ENCODE data around the gene SRPK2. TPM values are rescaled to one million over a fixed set of nuclear protein-coding genes. Genes with fewer than 3 reads are reported as not detected.

Gene SRPK2
- total and polyA plus RNA-seq, 4 donors, result 7.8 to 19.7 (median 16.7) TPM

DNA sequence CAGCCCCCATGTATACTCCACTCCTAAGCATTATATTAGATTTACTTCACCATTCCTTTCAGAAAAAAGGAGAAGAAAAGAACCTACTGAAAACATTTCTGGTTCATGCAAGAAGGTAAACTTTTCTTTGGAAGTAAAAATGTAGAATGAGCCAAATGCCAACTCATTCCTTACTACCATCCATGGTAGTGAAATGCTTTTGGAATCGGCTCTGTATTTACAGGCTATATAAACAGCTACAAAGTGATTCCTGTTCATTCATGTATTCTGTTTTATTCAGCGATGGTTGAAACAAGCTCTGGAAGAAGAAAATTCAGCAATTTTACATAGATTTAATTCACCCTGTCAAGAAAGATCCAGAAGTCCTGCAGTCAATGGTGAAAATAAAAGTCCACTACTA is 283.1 kb downstream of the SRPK2 start:
- TF ChIP-seq, protein P1, sequence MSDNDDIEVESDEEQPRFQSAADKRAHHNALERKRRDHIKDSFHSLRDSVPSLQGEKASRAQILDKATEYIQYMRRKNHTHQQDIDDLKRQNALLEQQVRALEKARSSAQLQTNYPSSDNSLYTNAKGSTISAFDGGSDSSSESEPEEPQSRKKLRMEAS (IDR thresholded peaks at IDR 0.05), result no peak
- TF ChIP-seq, protein P2, sequence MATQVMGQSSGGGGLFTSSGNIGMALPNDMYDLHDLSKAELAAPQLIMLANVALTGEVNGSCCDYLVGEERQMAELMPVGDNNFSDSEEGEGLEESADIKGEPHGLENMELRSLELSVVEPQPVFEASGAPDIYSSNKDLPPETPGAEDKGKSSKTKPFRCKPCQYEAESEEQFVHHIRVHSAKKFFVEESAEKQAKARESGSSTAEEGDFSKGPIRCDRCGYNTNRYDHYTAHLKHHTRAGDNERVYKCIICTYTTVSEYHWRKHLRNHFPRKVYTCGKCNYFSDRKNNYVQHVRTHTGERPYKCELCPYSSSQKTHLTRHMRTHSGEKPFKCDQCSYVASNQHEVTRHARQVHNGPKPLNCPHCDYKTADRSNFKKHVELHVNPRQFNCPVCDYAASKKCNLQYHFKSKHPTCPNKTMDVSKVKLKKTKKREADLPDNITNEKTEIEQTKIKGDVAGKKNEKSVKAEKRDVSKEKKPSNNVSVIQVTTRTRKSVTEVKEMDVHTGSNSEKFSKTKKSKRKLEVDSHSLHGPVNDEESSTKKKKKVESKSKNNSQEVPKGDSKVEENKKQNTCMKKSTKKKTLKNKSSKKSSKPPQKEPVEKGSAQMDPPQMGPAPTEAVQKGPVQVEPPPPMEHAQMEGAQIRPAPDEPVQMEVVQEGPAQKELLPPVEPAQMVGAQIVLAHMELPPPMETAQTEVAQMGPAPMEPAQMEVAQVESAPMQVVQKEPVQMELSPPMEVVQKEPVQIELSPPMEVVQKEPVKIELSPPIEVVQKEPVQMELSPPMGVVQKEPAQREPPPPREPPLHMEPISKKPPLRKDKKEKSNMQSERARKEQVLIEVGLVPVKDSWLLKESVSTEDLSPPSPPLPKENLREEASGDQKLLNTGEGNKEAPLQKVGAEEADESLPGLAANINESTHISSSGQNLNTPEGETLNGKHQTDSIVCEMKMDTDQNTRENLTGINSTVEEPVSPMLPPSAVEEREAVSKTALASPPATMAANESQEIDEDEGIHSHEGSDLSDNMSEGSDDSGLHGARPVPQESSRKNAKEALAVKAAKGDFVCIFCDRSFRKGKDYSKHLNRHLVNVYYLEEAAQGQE (IDR thresholded peaks at IDR 0.05), result no peak
- TF ChIP-seq, protein P3, sequence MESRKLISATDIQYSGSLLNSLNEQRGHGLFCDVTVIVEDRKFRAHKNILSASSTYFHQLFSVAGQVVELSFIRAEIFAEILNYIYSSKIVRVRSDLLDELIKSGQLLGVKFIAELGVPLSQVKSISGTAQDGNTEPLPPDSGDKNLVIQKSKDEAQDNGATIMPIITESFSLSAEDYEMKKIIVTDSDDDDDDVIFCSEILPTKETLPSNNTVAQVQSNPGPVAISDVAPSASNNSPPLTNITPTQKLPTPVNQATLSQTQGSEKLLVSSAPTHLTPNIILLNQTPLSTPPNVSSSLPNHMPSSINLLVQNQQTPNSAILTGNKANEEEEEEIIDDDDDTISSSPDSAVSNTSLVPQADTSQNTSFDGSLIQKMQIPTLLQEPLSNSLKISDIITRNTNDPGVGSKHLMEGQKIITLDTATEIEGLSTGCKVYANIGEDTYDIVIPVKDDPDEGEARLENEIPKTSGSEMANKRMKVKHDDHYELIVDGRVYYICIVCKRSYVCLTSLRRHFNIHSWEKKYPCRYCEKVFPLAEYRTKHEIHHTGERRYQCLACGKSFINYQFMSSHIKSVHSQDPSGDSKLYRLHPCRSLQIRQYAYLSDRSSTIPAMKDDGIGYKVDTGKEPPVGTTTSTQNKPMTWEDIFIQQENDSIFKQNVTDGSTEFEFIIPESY (IDR thresholded peaks at IDR 0.05), result no peak
- TF ChIP-seq GABPA (IDR thresholded peaks at IDR 0.05 in 1 of 2, conservative IDR thresholded peaks at IDR 0.05 in 1 of 2), result no peak
- no peak for TF ChIP-seq JUND (IDR thresholded peaks at IDR 0.05)
- TF ChIP-seq, protein P4, sequence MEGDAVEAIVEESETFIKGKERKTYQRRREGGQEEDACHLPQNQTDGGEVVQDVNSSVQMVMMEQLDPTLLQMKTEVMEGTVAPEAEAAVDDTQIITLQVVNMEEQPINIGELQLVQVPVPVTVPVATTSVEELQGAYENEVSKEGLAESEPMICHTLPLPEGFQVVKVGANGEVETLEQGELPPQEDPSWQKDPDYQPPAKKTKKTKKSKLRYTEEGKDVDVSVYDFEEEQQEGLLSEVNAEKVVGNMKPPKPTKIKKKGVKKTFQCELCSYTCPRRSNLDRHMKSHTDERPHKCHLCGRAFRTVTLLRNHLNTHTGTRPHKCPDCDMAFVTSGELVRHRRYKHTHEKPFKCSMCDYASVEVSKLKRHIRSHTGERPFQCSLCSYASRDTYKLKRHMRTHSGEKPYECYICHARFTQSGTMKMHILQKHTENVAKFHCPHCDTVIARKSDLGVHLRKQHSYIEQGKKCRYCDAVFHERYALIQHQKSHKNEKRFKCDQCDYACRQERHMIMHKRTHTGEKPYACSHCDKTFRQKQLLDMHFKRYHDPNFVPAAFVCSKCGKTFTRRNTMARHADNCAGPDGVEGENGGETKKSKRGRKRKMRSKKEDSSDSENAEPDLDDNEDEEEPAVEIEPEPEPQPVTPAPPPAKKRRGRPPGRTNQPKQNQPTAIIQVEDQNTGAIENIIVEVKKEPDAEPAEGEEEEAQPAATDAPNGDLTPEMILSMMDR (IDR thresholded peaks at IDR 0.05; ENCODE audit: low read depth, low read length, missing input control), result no peak
- TF ChIP-seq SP1 (IDR thresholded peaks at IDR 0.05), result no peak
- no peak for TF ChIP-seq NR2F2 (IDR thresholded peaks at IDR 0.05)
- TF ChIP-seq TAF1 (conservative IDR thresholded peaks at IDR 0.05), result no peak
- TF ChIP-seq FOXA1 (IDR thresholded peaks at IDR 0.05), result no peak
- no peak for TF ChIP-seq HNF4G (IDR thresholded peaks at IDR 0.05)
- TF ChIP-seq YY1 (IDR thresholded peaks at IDR 0.05), result no peak
- TF ChIP-seq, protein P5, sequence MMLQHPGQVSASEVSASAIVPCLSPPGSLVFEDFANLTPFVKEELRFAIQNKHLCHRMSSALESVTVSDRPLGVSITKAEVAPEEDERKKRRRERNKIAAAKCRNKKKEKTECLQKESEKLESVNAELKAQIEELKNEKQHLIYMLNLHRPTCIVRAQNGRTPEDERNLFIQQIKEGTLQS (IDR thresholded peaks at IDR 0.05), result no peak
- TF ChIP-seq HNF4A (conservative IDR thresholded peaks at IDR 0.05), result no peak
- no peak for TF ChIP-seq RXRA (IDR thresholded peaks at IDR 0.05)
- no peak for TF ChIP-seq FOXA2 (IDR thresholded peaks at IDR 0.05)
- TF ChIP-seq RAD21 (IDR thresholded peaks at IDR 0.05), result no peak
- TF ChIP-seq EGR1 (IDR thresholded peaks at IDR 0.05; ENCODE audit: low read depth in 2 of 2), result no peak
- Histone ChIP-seq H3K27ac (ENCODE audit: low read depth in 1 of 2, low read length in 2 of 2) (no peak overlapping the region), H3K27me3 (ENCODE audit: control insufficient read depth in 4 of 4, insufficient read depth in 4 of 4, low read length in 3 of 4) (no peaks in the 10 kb centered on the region), H3K4me1 (ENCODE audit: control insufficient read depth in 4 of 4, insufficient read depth in 4 of 4, low read length in 3 of 4) (peaks cover 0 to 5% (median 3%) of the 10 kb centered on the region in 4 donors), H3K9me3 (ENCODE audit: control insufficient read depth in 4 of 4, low read length in 3 of 4) (no peaks in the 10 kb centered on the region), H3K9ac (ENCODE audit: low read depth in 1 of 2, low read length in 2 of 2) (no peak overlapping the region), H3K36me3 (ENCODE audit: control insufficient read depth in 4 of 4, insufficient read depth in 3 of 4, low read depth in 1 of 4, low read length in 3 of 4) (peaks cover 5 to 44% (median 39%) of the 10 kb centered on the region in 4 donors), H3K4me3 (ENCODE audit: low read depth in 1 of 3, low read length in 3 of 3) (no peak overlapping the region)
- 94% methylated on average over 2 of the region's 2 CpGs for WGBS
- no peak for DNase-seq (ENCODE audit: low spot score)
